WERI-Rb-1 (cell line): Measurements from ENCODE around the gene RGS9.

Experiments used
- DNase-seq: peaks from one replicate; pipeline ENCODE4 v3.0.0-alpha.2; 2020
- H3K27ac ChIP-seq: fragments of 250-450 bp; sonication (Bioruptor Pico); 2 replicates; pipeline ENCODE4 v1.5.1; 2020; ENCODE audit warnings: mild to moderate bottlenecking, moderate library complexity
- H3K27me3 ChIP-seq: fragments of 250-450 bp; sonication (Bioruptor Pico); 2 replicates; pipeline ENCODE4 v1.5.1; 2021; ENCODE audit warnings: mild to moderate bottlenecking, low read depth, moderate library complexity; ENCODE audit not compliant: insufficient read depth, severe bottlenecking
- H3K36me3 ChIP-seq: fragments of 250-450 bp; sonication (Bioruptor Pico); 2 replicates; pipeline ENCODE4 v1.5.1; 2020; ENCODE audit warnings: mild to moderate bottlenecking, moderate library complexity
- H3K4me3 ChIP-seq: 2 replicates; pipeline ENCODE4 v1.5.1; 2011; ENCODE audit warnings: low read depth, mild to moderate bottlenecking, control low read depth, low read length
- H3K9me3 ChIP-seq: fragments of 250-450 bp; sonication (Bioruptor Pico); 2 replicates; pipeline ENCODE4 v1.5.1; 2021; ENCODE audit warnings: mild to moderate bottlenecking, moderate library complexity; ENCODE audit not compliant: severe bottlenecking
- CTCF ChIP-seq: IDR thresholded peaks from 2 replicates; pipeline ENCODE4 v1.5.1; 2011; ENCODE audit warnings: low read depth, mild to moderate bottlenecking, control low read depth, inconsistent platforms, low read length

Gene RGS9

DNA sequence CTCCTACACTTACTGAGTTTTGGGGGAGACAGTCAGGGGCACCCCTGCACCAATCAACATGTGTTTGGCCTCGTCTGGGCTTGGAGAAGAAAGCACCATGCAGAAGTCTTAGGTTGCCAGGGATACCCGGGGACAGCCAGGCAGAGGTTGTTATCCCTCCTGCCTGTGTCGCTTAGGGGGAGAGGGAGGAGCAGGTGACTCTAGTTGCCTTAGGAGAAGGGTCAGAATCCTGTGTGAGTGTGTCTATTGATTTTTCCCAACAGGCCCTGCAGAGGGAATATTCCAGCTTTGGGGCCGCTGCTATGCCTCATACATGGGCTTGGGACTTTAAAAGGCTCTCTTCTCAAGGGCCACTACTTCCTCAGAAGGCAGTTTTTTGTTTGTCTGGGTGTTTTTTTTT, 89.1 kb downstream of the RGS9 start:
- Histone ChIP-seq H3K27me3 (no peaks in the 10 kb centered on the region), H3K4me3 (no peak overlapping the region), H3K27ac (no peak overlapping the region), H3K36me3 (no peaks in the 10 kb centered on the region), H3K9me3 (no peaks in the 10 kb centered on the region)
- DNase-seq: no peak
- no peak for TF ChIP-seq CTCF

- no peaks in the 10 kb centered on the region for H3K9me3 ChIP-seq
- TF ChIP-seq CTCF: no peak
- H3K4me3 ChIP-seq: no peak overlapping the region
- DNase-seq: no peak
- no peaks in the 10 kb centered on the region for H3K36me3 ChIP-seq
- no peaks in the 10 kb centered on the region for H3K27me3 ChIP-seq
- H3K27ac ChIP-seq: no peak overlapping the region
Observed at GRCh38 chr17:65227637-65228036, 90.5 kb downstream of the RGS9 start.

- Histone ChIP-seq H3K27me3 (no peaks in the 10 kb centered on the region), H3K4me3 (no peak overlapping the region), H3K36me3 (no peaks in the 10 kb centered on the region), H3K9me3 (no peaks in the 10 kb centered on the region), H3K27ac (no peak overlapping the region)
- no peak for DNase-seq
- no peak for TF ChIP-seq CTCF
Observed at GRCh38 chr17:65228287-65228686, 91.1 kb downstream of the RGS9 start.

DNA sequence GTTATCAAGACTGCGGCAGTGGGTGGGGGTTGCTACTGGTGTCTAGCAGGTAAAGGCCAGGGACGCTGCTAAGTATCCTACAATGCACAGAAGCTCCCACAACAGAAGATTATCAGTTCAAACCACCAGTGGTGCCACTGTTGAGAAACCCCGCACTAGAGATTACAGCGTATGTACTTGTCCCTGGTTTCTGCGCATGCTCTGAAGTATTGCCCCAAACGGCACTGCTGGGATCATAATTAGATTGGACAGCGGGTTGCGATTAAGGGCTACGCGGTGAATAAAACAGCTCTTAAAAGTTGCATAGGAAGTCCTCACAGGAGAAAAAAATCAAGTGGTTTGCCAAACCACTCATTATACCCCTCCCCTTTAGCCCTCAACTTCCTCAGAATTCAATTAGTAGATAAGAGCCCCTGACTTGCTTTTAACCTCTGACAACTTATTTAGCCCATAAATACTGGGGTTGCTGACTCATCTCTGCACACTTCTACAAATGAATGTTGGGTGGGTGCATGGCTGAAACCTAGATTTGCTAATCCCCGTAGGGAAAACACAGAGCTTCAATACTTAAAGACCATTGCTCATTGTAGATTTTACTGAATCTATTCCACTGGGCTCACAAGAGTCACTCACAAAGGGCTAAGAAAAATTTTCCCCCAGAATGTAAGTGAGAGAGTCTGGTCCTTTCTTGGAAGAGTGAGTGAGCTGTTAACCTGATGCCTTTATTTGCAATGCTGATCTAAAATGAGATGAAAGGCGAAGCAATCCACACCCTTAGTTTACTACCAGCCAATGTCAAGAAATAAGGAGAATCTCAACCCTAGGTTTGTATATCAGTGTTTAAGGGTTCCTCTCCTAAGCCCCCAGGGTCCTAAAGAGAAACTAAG, 91.8 kb downstream of the RGS9 start:
- no peak overlapping the region for H3K27ac ChIP-seq
- DNase-seq: no peak
- H3K27me3 ChIP-seq: no peaks in the 10 kb centered on the region
- H3K9me3 ChIP-seq: no peaks in the 10 kb centered on the region
- TF ChIP-seq CTCF: no peak
- H3K4me3 ChIP-seq: no peak overlapping the region
- no peaks in the 10 kb centered on the region for H3K36me3 ChIP-seq

DNA sequence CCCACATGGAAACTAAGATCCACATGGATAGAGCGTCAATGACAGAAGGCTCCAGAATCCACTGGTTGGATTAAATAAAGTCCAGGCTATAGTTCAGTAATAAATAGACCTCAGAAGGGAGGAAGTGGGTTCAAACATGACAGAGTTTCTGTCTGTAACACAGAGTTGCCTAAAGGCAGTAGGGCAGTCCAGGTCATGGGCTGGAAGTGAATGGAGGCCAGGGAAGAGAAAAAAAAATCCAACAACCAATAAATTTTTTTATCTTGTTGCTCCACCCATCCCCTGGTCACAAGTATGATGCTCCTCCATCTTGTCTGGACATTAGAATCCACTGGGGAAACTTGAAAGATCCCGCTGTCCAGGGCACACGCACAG, 92.4 kb downstream of the RGS9 start:
- TF ChIP-seq CTCF: no peak
- no peak for DNase-seq
- Histone ChIP-seq H3K36me3 (no peaks in the 10 kb centered on the region), H3K27ac (no peak overlapping the region), H3K9me3 (no peaks in the 10 kb centered on the region), H3K27me3 (no peaks in the 10 kb centered on the region), H3K4me3 (no peak overlapping the region)

GRCh38 chr17:65230040-65230439, 92.9 kb downstream of the RGS9 start:
- Histone ChIP-seq H3K36me3 (no peaks in the 10 kb centered on the region), H3K27me3 (no peaks in the 10 kb centered on the region), H3K27ac (no peak overlapping the region), H3K9me3 (no peaks in the 10 kb centered on the region), H3K4me3 (no peak overlapping the region)
- no peak for TF ChIP-seq CTCF
- no peak for DNase-seq
